Activated naive CD8-positive, alpha-beta T cell treated with anti-CD3 and anti-CD28 coated beads, Interleukin-2, amount 10 ng/mL, durations not matched to agents 7 days and 5 days (primary cell): ENCODE results near the gene CALN1. TPM values are rescaled to one million over a fixed set of nuclear protein-coding genes. Genes with fewer than 3 reads are reported as not detected.

Experiments used
- ATAC-seq: fragments of 150-1000 bp; cut with Tn5 transposase; one replicate; pipeline ENCODE4 v1.10.0; 2021; ENCODE audit warnings: low read depth, moderate library complexity
- POLR2A ChIA-PET: fragments of 350-600 bp; sonication (Branson Sonifier 250); formaldehyde crosslinking; loops from one replicate; lab custom pipeline; 2021; ENCODE audit warnings: antibody characterized with exemption; lab: Charles Lee
- DNase-seq: peaks from one replicate; pipeline ENCODE4 v3.0.0; 2021
- H3K27ac Mint-ChIP-seq: one replicate; pipeline ENCODE4 v1.8.0; 2022; ENCODE audit warnings: mild to moderate bottlenecking, mixed read lengths
- H3K27me3 Mint-ChIP-seq: one replicate; pipeline ENCODE4 v1.8.0; 2022; ENCODE audit warnings: mild to moderate bottlenecking, moderate library complexity, mixed read lengths
- H3K36me3 Mint-ChIP-seq: one replicate; pipeline ENCODE4 v1.8.0; 2021; ENCODE audit warnings: mild to moderate bottlenecking, mixed read lengths
- H3K4me1 Mint-ChIP-seq: one replicate; pipeline ENCODE4 v1.8.0; 2021; ENCODE audit warnings: mixed read lengths
- H3K4me3 Mint-ChIP-seq: one replicate; pipeline ENCODE4 v1.8.0; 2022; ENCODE audit warnings: mild to moderate bottlenecking, moderate library complexity, mixed read lengths
- H3K9me3 Mint-ChIP-seq: one replicate; pipeline ENCODE4 v1.8.0; 2021; ENCODE audit warnings: mixed read lengths
- total RNA-seq, 2 experiments: library from RNA; stranded (reverse); gene quantifications; one replicate each; pipeline ENCODE4 v1.2.3, GENCODE V29; 2021

The CALN1 gene
- total RNA-seq, 2 experiments from 2014 or later: not detected

DNA sequence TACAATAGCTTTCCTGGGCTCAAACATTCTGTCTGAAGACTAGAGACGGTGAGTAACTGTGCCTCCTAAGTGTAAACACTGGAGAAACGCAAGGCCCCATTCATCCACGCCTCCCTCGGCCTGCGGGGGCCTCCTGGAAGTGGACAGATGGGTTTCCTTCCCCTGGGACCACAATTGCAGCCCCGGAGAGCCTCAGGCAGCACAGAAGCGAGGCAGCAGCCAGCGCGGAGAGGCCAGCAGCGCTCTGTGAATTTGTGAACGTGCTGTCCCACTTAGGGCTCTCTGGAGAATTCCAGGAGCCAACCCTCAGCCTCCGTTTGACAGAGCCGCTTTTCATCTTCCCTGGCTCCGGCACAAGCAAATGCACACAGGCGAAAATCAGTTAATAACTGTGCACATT, 23.2 kb upstream of the CALN1 start:
- POLR2A ChIA-PET: no interaction called here
- Mint-ChIP-seq H3K36me3 (no peaks in the 10 kb centered on the region), H3K9me3 (no peaks in the 10 kb centered on the region), H3K27ac (no peak overlapping the region), H3K27me3 (peaks cover 3% of the 10 kb centered on the region), H3K4me1 (no peaks in the 10 kb centered on the region), H3K4me3 (no peak overlapping the region)
- ATAC-seq (no peak), DNase-seq (no peak)

- DNase-seq (no peak), ATAC-seq (no peak)
- H3K4me3 Mint-ChIP-seq: no peak overlapping the region
- POLR2A ChIA-PET: no interaction called here
- no peak overlapping the region for H3K27ac Mint-ChIP-seq
- no peaks in the 10 kb centered on the region for H3K9me3 Mint-ChIP-seq
- H3K27me3 Mint-ChIP-seq: no peaks in the 10 kb centered on the region
- no peaks in the 10 kb centered on the region for H3K36me3 Mint-ChIP-seq
- H3K4me1 Mint-ChIP-seq: no peaks in the 10 kb centered on the region
Observed at GRCh38 chr7:72430531-72430930, 18.4 kb upstream of the CALN1 start.

- H3K27ac Mint-ChIP-seq: no peak overlapping the region
- no peak overlapping the region for H3K4me3 Mint-ChIP-seq
- no peaks in the 10 kb centered on the region for H3K27me3 Mint-ChIP-seq
- DNase-seq: no peak
- no peaks in the 10 kb centered on the region for H3K36me3 Mint-ChIP-seq
- POLR2A ChIA-PET: no interaction called here
- H3K4me1 Mint-ChIP-seq: no peaks in the 10 kb centered on the region
- ATAC-seq: no peak
- H3K9me3 Mint-ChIP-seq: no peaks in the 10 kb centered on the region
Observed at GRCh38 chr7:72429316-72429715, 17.2 kb upstream of the CALN1 start.

DNA sequence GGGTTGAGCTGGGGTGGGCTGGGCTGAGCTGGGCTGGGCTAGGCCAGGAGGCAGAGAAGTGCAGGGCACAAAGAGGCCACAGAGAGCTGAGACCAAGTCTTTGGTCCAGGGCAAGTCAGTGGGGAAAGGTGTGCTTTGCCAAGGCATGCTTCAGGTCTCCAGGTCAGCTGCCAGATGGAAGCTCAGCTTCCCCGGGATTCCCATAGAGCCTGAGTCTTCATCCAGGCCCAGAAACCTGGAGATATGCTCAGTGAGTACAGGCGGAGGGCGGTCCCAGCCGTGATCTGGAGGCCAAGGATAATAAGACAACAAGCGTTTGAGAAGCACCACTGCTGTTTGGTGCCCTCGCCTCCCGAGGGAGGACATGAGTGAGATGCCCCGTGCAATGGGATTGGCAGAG, 4.7 kb upstream of the CALN1 start:
- POLR2A ChIA-PET: interaction anchor here (0.7 kb wide), 1 partner anchor 1664 kb away, joined by 4 read pairs; no protein-coding TSS in a partner anchor
- Mint-ChIP-seq H3K27me3 (no peaks in the 10 kb centered on the region), H3K27ac (no peak overlapping the region), H3K4me3 (no peak overlapping the region), H3K4me1 (no peaks in the 10 kb centered on the region), H3K36me3 (no peaks in the 10 kb centered on the region), H3K9me3 (peaks cover 6% of the 10 kb centered on the region)
- DNase-seq (no peak), ATAC-seq (no peak)

- Mint-ChIP-seq H3K4me1 (no peaks in the 10 kb centered on the region), H3K4me3 (no peak overlapping the region), H3K36me3 (no peaks in the 10 kb centered on the region), H3K9me3 (peaks cover 3% of the 10 kb centered on the region), H3K27ac (no peak overlapping the region), H3K27me3 (no peaks in the 10 kb centered on the region)
- no peak for ATAC-seq
- no peak for DNase-seq
- POLR2A ChIA-PET: no interaction called here
Observed at GRCh38 chr7:72415586-72415985, 3.4 kb upstream of the CALN1 start.

GRCh38 chr7:72413886-72414285, 1.7 kb upstream of the CALN1 start:
- H3K36me3 Mint-ChIP-seq: no peaks in the 10 kb centered on the region
- POLR2A ChIA-PET: no interaction called here
- DNase-seq (no peak), ATAC-seq (no peak)
- H3K4me3 Mint-ChIP-seq: no peak overlapping the region
- no peaks in the 10 kb centered on the region for H3K27me3 Mint-ChIP-seq
- no peaks in the 10 kb centered on the region for H3K9me3 Mint-ChIP-seq
- no peaks in the 10 kb centered on the region for H3K4me1 Mint-ChIP-seq
- no peak overlapping the region for H3K27ac Mint-ChIP-seq

DNA sequence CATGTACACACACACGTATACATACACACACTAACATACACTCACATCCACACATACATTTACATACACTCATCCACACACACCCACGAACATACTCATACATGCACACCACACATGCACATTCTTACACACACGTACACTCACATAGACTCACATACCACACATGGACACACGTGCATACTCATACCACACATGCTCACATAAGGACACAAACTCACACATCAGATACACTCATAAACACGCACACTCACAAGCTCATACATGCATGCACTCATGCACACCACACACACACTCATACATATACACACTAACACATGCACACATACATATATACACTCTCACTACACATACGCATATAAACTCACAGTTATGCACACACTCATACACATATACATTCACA, 1.2 kb upstream of the CALN1 start:
- Mint-ChIP-seq H3K27me3 (no peaks in the 10 kb centered on the region), H3K36me3 (no peaks in the 10 kb centered on the region), H3K4me3 (no peak overlapping the region), H3K4me1 (no peaks in the 10 kb centered on the region), H3K9me3 (no peaks in the 10 kb centered on the region), H3K27ac (no peak overlapping the region)
- POLR2A ChIA-PET: no interaction called here
- ATAC-seq: no peak
- no peak for DNase-seq

DNA sequence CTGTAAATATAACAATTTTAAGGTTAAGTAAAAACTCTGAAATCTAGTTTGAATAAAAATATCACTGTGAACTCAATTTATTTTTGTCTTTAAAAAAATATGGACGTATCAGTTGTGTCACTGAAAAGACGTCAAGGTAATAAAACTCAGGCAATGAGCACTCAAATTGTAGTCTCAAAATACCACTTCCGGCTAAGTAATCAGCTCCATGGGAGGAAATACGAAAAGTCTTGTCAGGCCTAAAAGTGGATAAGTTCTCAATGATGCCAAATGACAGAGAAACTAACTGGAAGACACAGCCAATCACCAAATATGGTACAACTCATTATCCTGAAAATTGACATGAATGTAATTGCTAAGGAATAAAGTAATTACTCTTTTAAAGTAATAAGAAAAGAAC, 719 bp downstream of the CALN1 start:
- DNase-seq (no peak), ATAC-seq (no peak)
- Mint-ChIP-seq H3K4me1 (no peaks in the 10 kb centered on the region), H3K9me3 (no peaks in the 10 kb centered on the region), H3K4me3 (no peak overlapping the region), H3K27me3 (no peaks in the 10 kb centered on the region), H3K27ac (no peak overlapping the region), H3K36me3 (no peaks in the 10 kb centered on the region)
- POLR2A ChIA-PET: no interaction called here

DNA sequence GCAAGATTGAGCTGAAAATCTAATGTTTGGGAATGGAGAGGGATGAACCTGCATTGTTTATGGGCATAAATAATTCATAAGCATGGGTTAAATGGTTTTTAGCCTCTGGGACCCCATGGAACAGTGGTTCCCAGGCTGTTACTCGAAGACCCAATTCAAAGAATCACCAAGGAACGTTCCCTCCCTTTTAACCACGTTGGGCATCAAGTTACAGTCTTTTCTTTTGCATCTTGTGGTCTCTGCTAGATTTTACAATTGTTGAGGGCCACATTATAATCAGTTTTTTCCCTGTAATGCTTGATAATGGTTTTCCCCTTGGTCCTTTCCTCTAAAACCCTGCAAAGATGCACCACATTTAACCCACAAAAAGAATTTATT, 2.5 kb downstream of the CALN1 start:
- H3K27me3 Mint-ChIP-seq: no peaks in the 10 kb centered on the region
- no peak overlapping the region for H3K27ac Mint-ChIP-seq
- H3K36me3 Mint-ChIP-seq: no peaks in the 10 kb centered on the region
- H3K9me3 Mint-ChIP-seq: peaks cover 4% of the 10 kb centered on the region
- POLR2A ChIA-PET: no interaction called here
- no peak for ATAC-seq
- DNase-seq: no peak
- H3K4me1 Mint-ChIP-seq: no peaks in the 10 kb centered on the region
- no peak overlapping the region for H3K4me3 Mint-ChIP-seq

GRCh38 chr7:72408966-72409637, 3.0 kb downstream of the CALN1 start:
- POLR2A ChIA-PET: no interaction called here
- ATAC-seq (no peak), DNase-seq (no peak)
- H3K36me3 Mint-ChIP-seq: no peaks in the 10 kb centered on the region
- H3K9me3 Mint-ChIP-seq: peaks cover 4% of the 10 kb centered on the region
- no peak overlapping the region for H3K4me3 Mint-ChIP-seq
- H3K27ac Mint-ChIP-seq: no peak overlapping the region
- no peaks in the 10 kb centered on the region for H3K4me1 Mint-ChIP-seq
- no peaks in the 10 kb centered on the region for H3K27me3 Mint-ChIP-seq

DNA sequence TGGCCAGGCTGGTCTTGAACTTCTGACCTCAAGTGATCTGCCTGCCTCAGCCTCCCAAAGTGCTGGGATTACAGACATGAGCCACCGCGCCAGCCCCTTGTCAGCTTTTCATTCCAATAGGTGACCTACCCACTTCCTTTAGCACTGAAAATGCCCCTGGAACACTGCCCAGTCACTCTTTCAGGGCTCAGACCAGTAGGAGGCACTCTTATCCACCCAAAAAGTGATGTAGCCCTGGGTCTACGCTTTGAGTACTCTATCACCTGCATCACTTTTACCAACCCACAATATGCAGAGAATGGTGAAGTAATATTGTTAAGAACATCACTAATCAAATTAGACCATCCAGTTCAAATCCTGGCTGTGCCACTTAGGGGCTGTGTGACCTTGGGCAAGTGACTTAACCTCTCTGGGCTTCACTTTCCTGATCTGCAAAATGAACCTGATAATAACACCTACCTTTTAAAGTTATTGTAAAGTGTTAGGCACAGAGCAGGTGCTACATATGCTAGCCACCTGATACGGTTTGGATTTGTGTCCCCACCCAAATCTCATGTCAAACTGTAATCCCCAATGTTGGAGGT, 5.2 kb downstream of the CALN1 start:
- Mint-ChIP-seq H3K36me3 (no peaks in the 10 kb centered on the region), H3K9me3 (peaks cover 8% of the 10 kb centered on the region), H3K27ac (no peak overlapping the region), H3K27me3 (no peaks in the 10 kb centered on the region), H3K4me3 (no peak overlapping the region), H3K4me1 (no peaks in the 10 kb centered on the region)
- DNase-seq (no peak), ATAC-seq (no peak)
- POLR2A ChIA-PET: no interaction called here

DNA sequence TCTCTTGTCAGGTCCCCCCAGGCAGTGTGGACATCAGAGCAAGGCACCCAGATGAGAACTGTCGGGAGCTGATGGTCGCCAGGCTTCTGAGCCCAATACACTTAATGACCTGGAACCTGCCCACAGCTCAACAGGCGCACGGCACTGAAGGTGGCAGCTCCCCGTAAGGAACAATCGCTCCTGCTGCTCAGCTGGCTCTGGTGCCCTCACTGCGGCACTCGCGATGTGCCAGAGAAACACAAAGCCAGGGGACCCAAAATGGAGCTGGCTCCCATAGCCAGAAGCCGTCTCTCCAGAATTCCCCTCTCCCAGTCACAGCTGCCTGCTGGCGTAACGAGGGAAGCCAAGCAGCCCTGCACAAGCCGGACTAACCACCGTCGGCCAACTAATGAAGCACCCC, 6.3 kb downstream of the CALN1 start:
- POLR2A ChIA-PET: no interaction called here
- DNase-seq: no peak
- H3K36me3 Mint-ChIP-seq: no peaks in the 10 kb centered on the region
- ATAC-seq: no peak
- H3K4me1 Mint-ChIP-seq: no peaks in the 10 kb centered on the region
- H3K27me3 Mint-ChIP-seq: no peaks in the 10 kb centered on the region
- peaks cover 8% of the 10 kb centered on the region for H3K9me3 Mint-ChIP-seq
- H3K4me3 Mint-ChIP-seq: no peak overlapping the region
- H3K27ac Mint-ChIP-seq: no peak overlapping the region

- no peak for ATAC-seq
- DNase-seq: no peak
Observed at GRCh38 chr7:72405418-72405817, 6.7 kb downstream of the CALN1 start.

DNA sequence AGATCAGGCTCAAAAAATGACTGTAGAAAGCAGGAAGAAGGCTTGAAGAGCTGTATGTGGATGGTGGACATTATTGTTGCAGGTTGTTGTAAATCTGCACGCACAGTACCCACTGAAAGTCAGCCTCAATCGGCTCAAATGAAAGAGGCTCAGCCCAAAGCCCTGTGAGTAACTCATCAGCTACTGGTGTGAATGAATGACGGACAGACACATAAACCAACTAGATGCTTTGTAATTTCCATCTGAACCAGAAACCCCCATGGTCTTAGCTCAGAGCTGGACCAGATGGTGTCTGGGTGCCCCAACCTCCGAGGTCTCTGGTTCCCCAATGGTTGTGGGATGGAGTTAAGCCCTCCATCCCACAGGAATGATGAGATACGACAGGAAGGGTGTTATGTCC, 7.4 kb downstream of the CALN1 start:
- Mint-ChIP-seq H3K27me3 (no peaks in the 10 kb centered on the region), H3K27ac (no peak overlapping the region), H3K4me3 (no peak overlapping the region), H3K9me3 (peaks cover 8% of the 10 kb centered on the region), H3K36me3 (no peaks in the 10 kb centered on the region), H3K4me1 (no peaks in the 10 kb centered on the region)
- DNase-seq (no peak), ATAC-seq (no peak)
- POLR2A ChIA-PET: no interaction called here

More at GRCh38 chr7:72405418-72405817, 6.7 kb downstream of the CALN1 start:
- POLR2A ChIA-PET: no interaction called here
- H3K27ac Mint-ChIP-seq: no peak overlapping the region
- H3K9me3 Mint-ChIP-seq: peaks cover 8% of the 10 kb centered on the region
- no peak overlapping the region for H3K4me3 Mint-ChIP-seq
- no peaks in the 10 kb centered on the region for H3K4me1 Mint-ChIP-seq
- H3K27me3 Mint-ChIP-seq: no peaks in the 10 kb centered on the region
- no peaks in the 10 kb centered on the region for H3K36me3 Mint-ChIP-seq
